Endothelial cell of umbilical vein (primary cell): Measurements from ENCODE around the gene NEDD9. TPM values are rescaled to one million over a fixed set of nuclear protein-coding genes. Genes with fewer than 3 reads are reported as not detected.

ENCODE experiments used
- BruUV-seq: library from RNA; stranded (reverse); fragments of 400-500 nt; replicated peaks from 2 replicates; lab custom pipeline; 2021; lab: Mats Ljungman, UMichigan
- CTCF ChIA-PET: fragments of 300-600, 350-600 bp; sonication (Branson Sonifier 250); formaldehyde crosslinking; loops from one replicate; lab custom pipeline; 2021; ENCODE audit warnings: antibody characterized with exemption, inconsistent platforms; lab: Charles Lee
- POLR2A ChIA-PET: fragments of 300-600, 350-600 bp; sonication (Branson Sonifier 250); formaldehyde crosslinking; loops from one replicate; lab custom pipeline; 2021; ENCODE audit warnings: antibody characterized with exemption, inconsistent platforms; lab: Charles Lee
- DNase-seq: peaks from one replicate; pipeline ENCODE4 v3.0.0-alpha.2; 2011; ENCODE audit warnings: low read depth, low spot score
- FAIRE-seq: peaks from 2 replicates; lab custom pipeline; 2011; peaks lifted over from hg19 to GRCh38; lab: Jason Lieb, UNC
- H2AFZ ChIP-seq: 2 replicates; pipeline ENCODE4 v1.6.0; 2012; ENCODE audit warnings: low read depth, low read length, control low read depth, inconsistent platforms
- H3K27ac ChIP-seq: 2 replicates; pipeline ENCODE4 v1.5.1; 2011; ENCODE audit warnings: low read depth, mild to moderate bottlenecking, control low read depth, low read length, moderate library complexity; ENCODE audit not compliant: insufficient read depth
- H3K27me3 ChIP-seq, 2 experiments: 2 replicates each; pipeline versions ENCODE4 v1.6.0 to v1.6.1; 2011; ENCODE audit warnings: low read length in 2 of 2, mixed read lengths in 1 of 2; ENCODE audit not compliant: control insufficient read depth in 2 of 2, insufficient read depth in 2 of 2
- H3K36me3 ChIP-seq, 2 experiments: 2 replicates in 1 of 2; 3 replicates in 1 of 2; pipeline ENCODE4 v1.5.1; 2011; ENCODE audit warnings: low read length in 2 of 2, mild to moderate bottlenecking in 1 of 2, moderate library complexity in 1 of 2; ENCODE audit not compliant: control insufficient read depth in 2 of 2, insufficient read depth in 2 of 2; ENCODE audit errors: extremely low read depth in 1 of 2
- H3K4me1 ChIP-seq: 3 replicates; pipeline ENCODE4 v1.5.1; 2011; ENCODE audit warnings: mild to moderate bottlenecking, low read length; ENCODE audit not compliant: control insufficient read depth, insufficient read depth; ENCODE audit errors: extremely low read depth
- H3K4me2 ChIP-seq: 2 replicates; pipeline ENCODE4 v1.6.1; 2011; ENCODE audit warnings: low read length, control low read depth, mixed read lengths; ENCODE audit not compliant: insufficient read depth
- H3K4me3 ChIP-seq, 3 experiments: fragments of 200-600 bp in 1 of 3; sonication (generic), shearing (Covaris generic) in 1 of 3; replicated peaks in 1 of 3; 2 replicates each; pipeline ENCODE4 v1.5.1; 2011 to 2016; ENCODE audit warnings: control low read depth in 3 of 3, low read length in 3 of 3, mild to moderate bottlenecking in 2 of 3, inconsistent platforms in 1 of 3, low read depth in 1 of 3, moderate library complexity in 1 of 3; ENCODE audit not compliant: insufficient read depth in 1 of 3
- H3K79me2 ChIP-seq: 2 replicates; pipeline ENCODE4 v1.6.0; 2012; ENCODE audit warnings: low read length, inconsistent platforms; ENCODE audit not compliant: control insufficient read depth, insufficient read depth
- H3K9ac ChIP-seq: replicated peaks from 2 replicates; pipeline ENCODE3; 2011; ENCODE audit warnings: low read length, control low read depth; ENCODE audit not compliant: insufficient read depth; ENCODE audit errors: extremely low read depth
- H3K9me1 ChIP-seq: replicated peaks from 3 replicates; pipeline ENCODE4 v1.6.0; 2011; ENCODE audit warnings: mild to moderate bottlenecking, low read length; ENCODE audit not compliant: control insufficient read depth, insufficient read depth; ENCODE audit errors: extremely low read depth
- H3K9me3 ChIP-seq: replicated peaks from 2 replicates; pipeline ENCODE4 v1.5.1; 2012; ENCODE audit warnings: low read length, inconsistent platforms; ENCODE audit not compliant: control insufficient read depth, insufficient read depth
- H4K20me1 ChIP-seq: replicated peaks from 2 replicates; pipeline ENCODE3; 2011; ENCODE audit warnings: mild to moderate bottlenecking, low read length; ENCODE audit not compliant: control insufficient read depth, insufficient read depth; ENCODE audit errors: extremely low read depth
- CTCF ChIP-seq, 2 donors: IDR thresholded peaks; 1 replicate in 1 of 2; 2 replicates in 1 of 2; pipeline ENCODE4 v1.5.1; 2011; ENCODE audit warnings: low read length in 2 of 2, mild to moderate bottlenecking in 2 of 2, moderate library complexity in 2 of 2, control low read depth in 1 of 2, inconsistent platforms in 1 of 2, low read depth in 1 of 2; ENCODE audit not compliant: insufficient read depth in 1 of 2; ENCODE audit errors: extremely low read depth in 1 of 2
- EZH2 ChIP-seq: IDR thresholded peaks from 2 replicates; pipeline ENCODE4 v1.6.1; 2012; ENCODE audit warnings: borderline replicate concordance, low read depth, mild to moderate bottlenecking, moderate library complexity, low read length, inconsistent platforms; ENCODE audit not compliant: severe bottlenecking
- FOS ChIP-seq: IDR thresholded peaks from 2 replicates; pipeline ENCODE4 v1.6.1; 2011; ENCODE audit warnings: mild to moderate bottlenecking, low read length, moderate library complexity, borderline replicate concordance; ENCODE audit not compliant: insufficient read depth
- GATA2 ChIP-seq: IDR thresholded peaks from 2 replicates; pipeline ENCODE4 v1.7.0; 2011; ENCODE audit warnings: low read depth, mild to moderate bottlenecking, moderate library complexity, mixed read lengths, low read length; ENCODE audit not compliant: insufficient read length, insufficient read depth
- JUN ChIP-seq: IDR thresholded peaks from 2 replicates; pipeline ENCODE4 v1.6.1; 2011; ENCODE audit warnings: borderline replicate concordance, low read depth; ENCODE audit not compliant: insufficient read length, insufficient read depth
- MYC ChIP-seq: IDR thresholded peaks from one replicate; pipeline ENCODE4 v1.6.1; 2011; ENCODE audit warnings: mild to moderate bottlenecking, low read depth, low read length
- POLR2A ChIP-seq: IDR thresholded peaks from 2 replicates; pipeline ENCODE4 v1.6.1; 2012; ENCODE audit warnings: low read depth, mild to moderate bottlenecking, control low read depth, low read length
- POLR2AphosphoS5 ChIP-seq: IDR thresholded peaks from 2 replicates; pipeline ENCODE4 v1.6.1; 2012; ENCODE audit warnings: low read depth, mild to moderate bottlenecking, control low read depth, low read length, moderate library complexity; ENCODE audit not compliant: insufficient read depth
- dilution Hi-C: fragments of 300-500 bp; cut with MboI; formaldehyde crosslinking; loops from one replicate; pipeline ENCODE4 v1.15.0; 2019; ENCODE audit warnings: low sequenced_read_pairs; ENCODE audit not compliant: extremely low pct_ligation_motif_present
- intact Hi-C: fragments of 100-400 bp; cut with micrococcal nuclease; formaldehyde crosslinking; loops from one replicate; pipeline ENCODE4 v1.10.0; 2022
- polyA plus RNA-seq, 4 experiments: library from polyadenylated mRNA; depleted of rRNA in 3 of 4; stranded (reverse) in 3 of 4; unstranded in 1 of 4; fragments of >200 nt; gene quantifications; 2 replicates each; pipeline versions ENCODE4 v1.2.1 to v1.2.3, GENCODE V29; 2011 to 2012; ENCODE audit warnings: missing spikeins in 1 of 4
- total RNA-seq: library from RNA; stranded (reverse); gene quantifications from 2 replicates; pipeline ENCODE4 v1.2.3, GENCODE V29; 2021
- TF ChIP-seq, protein P1 (sequence below): IDR thresholded peaks from 2 replicates; pipeline ENCODE4 v1.6.1; 2011; ENCODE audit not compliant: insufficient read depth, insufficient read length

The NEDD9 gene
- total and polyA plus RNA-seq, 2 donors (not counting 3 experiments of a cell fraction or from before 2014, with no cell fraction given), result 55.2 to 61.0 TPM

DNA sequence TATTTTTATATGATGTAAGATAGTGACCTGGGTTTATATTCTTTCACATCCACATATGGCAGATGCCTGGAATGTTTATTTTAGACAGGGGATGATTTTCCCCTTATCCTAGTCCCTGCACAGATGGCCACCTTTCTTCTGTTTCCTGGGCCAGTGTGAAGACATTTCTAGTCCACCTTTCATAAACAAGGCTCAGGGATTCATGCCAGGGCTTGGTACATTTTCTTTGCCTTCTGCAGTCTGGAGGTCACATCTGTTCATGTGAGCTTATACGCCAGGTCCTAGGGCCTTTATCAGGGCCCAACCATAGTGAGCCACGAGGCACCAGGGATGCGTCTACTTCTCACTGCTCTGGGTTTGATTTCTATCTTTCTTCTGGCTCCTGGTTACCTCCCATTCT is 82.9 kb downstream of the NEDD9 start:
- Histone ChIP-seq H3K27ac (no peak overlapping the region), H2AFZ (no peak overlapping the region), H3K36me3 (no peaks in the 10 kb centered on the region), H3K27me3 (no peaks in the 10 kb centered on the region), H3K4me1 (no peaks in the 10 kb centered on the region), H3K9ac (no peak overlapping the region), H3K9me3 (no peaks in the 10 kb centered on the region), H3K4me2 (no peak overlapping the region), H3K4me3 (no peak overlapping the region), H3K9me1 (no peaks in the 10 kb centered on the region), H4K20me1 (no peaks in the 10 kb centered on the region), H3K79me2 (no peaks in the 10 kb centered on the region)
- no TSS peak for BruUV-seq
- ChIA-PET CTCF (interaction anchor here (1.4 kb wide), 1 partner anchor 347 kb away, joined by 3 read pairs; no protein-coding TSS in a partner anchor), POLR2A (no interaction called here)
- no peak for FAIRE-seq
- no peak for TF ChIP-seq EZH2
- no peak for TF ChIP-seq CTCF (IDR thresholded peaks at IDR 0.05; ENCODE audit: extremely low read depth in 1 of 2, insufficient read depth in 1 of 2, low read depth in 1 of 2, low read length in 2 of 2)
- no peak for TF ChIP-seq FOS
- TF ChIP-seq, protein P1, sequence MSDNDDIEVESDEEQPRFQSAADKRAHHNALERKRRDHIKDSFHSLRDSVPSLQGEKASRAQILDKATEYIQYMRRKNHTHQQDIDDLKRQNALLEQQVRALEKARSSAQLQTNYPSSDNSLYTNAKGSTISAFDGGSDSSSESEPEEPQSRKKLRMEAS, result no peak
- TF ChIP-seq MYC, result no peak
- TF ChIP-seq POLR2AphosphoS5, result no peak
- TF ChIP-seq POLR2A, result no peak
- no peak for TF ChIP-seq JUN
- TF ChIP-seq GATA2, result no peak
- no peak for DNase-seq
- dilution Hi-C loops (loop anchor here (25.0 kb wide), 1 partner anchor 338 kb away; no protein-coding TSS in a partner anchor), intact Hi-C loops (no loop called here)
